NCI-H774 (cell line): ENCODE measurements around the gene SAT2.
"Not testable (repeated sequence)": the region's sequence is repeated elsewhere in the genome, so short reads cannot be mapped to it uniquely, and the experiment has no call there.

Source experiments
- DNase-seq: peaks from one replicate; lab custom pipeline; 2025; lab: John Stamatoyannopoulos, UW

SAT2 gene

DNA sequence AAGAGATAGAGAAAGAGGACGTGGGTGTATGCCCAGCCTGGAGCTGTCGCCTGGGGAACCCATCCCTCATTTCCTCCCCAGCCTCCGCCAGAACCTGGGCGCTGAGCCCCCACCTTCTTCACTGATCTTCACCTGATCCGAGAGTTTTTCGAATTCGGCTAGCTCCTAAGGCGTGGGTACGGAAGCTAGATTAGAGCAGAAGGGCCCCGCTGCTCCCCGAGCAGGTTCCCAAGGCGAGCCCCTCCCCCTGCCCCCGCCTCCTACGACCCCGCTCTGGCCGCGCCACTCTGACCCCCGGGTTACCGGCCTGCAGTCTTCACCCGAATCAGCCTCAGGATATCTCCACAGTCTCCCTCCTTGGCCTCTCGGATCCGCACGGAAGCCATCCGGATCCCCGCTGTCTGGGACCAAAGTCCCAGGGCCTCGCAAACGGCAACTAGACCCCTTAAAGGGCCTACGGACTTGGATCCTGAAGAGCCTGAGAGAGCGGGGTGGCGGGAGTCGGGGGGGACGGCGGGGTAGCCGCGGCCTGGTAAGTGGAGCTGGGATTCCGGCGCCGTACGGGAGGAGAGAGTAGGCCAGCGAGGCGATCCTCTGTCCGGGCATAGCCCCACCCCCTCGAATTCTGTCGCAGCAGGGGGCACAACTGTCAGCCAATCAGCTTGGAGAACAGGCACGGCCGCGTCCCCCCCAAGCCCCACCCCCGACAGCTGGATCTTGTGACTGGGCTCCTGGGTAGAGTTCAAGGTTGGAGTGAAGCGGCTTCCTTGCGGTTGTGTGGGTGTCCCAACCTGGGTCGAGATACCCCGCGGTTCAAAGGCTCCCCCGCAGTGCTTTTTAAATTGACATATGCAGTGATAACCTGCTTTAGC lies at the start of gene SAT2:
SAT2 (minus strand) TSS at position 572 of the 872 bp plus-strand sequence; CDS start at position 386, 186 bp downstream.
- peak; percentile 54 for DNase-seq

DNA sequence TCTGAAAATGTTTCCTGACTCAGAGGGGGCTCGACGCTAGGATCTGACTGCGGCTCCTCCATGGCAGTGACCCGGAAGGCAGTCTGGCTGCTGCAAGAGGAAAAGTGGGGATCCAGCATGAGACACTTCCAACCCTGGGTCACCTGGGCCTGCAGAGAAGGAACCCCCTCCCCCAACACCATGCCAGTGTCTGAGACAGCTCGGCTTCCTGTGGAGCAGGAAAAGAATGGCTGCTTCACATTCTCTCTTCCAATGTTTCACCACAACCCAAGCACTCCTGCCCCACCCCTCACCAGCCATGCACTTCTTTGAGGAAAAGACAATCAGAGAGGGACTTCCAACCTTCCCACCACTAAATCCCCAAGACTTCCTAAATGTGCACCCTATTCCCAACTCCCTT lies 48.9 kb upstream of the SAT2 start:
- no peak for DNase-seq

DNA sequence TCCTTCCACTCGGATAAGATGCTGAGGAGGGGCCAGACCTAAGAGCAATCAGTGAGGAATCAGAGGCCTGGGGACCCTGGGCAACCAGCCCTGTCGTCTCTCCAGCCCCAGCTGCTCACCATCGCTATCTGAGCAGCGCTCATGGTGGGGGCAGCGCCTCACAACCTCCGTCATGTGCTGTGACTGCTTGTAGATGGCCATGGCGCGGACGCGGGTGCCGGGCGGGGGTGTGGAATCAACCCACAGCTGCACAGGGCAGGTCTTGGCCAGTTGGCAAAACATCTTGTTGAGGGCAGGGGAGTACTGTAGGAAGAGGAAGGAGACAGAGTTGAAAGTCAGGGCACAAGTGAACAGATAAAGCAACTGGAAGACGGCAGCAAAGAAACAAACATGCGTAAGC lies 47.3 kb upstream of the SAT2 start:
- DNase-seq: no peak

DNA sequence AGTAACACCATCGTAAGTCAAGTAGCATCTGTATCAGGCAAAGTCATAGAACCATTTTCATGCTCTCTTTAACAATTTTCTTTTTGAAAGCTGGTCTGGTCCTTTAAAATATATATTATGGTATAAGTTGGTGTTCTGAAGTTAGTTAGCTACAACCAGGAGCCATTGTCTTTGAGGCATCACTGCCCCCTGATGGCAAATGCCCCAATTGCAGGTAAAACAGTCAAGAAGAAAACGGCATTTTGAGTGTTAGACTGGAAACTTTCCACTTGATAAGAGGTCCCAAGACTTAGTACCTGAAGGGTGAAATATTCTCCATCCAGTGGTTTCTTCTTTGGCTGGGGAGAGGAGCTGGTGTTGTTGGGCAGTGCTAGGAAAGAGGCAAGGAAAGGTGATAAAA lies 45.6 kb upstream of the SAT2 start:
- DNase-seq: no peak

DNA sequence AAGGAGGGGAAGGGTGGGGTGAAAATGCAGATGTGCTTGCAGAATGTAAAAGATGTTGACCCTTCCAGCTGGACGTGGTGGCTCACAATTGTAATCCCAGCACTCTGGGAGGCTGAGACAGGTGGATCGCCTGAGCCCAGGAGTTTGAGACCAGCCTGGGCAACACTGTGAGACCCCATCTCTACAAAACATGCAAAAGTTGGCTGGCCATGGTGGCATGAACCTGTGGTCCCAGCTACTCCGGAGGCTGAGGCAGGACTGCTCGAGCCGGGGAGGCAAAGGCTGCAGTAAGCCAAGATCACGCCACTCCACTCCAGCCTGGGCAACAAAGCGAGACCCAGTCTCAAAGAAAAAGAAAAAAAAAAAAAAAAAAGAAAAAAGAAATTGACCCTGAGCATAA lies 40.9 kb upstream of the SAT2 start:
- DNase-seq: no peak

DNA sequence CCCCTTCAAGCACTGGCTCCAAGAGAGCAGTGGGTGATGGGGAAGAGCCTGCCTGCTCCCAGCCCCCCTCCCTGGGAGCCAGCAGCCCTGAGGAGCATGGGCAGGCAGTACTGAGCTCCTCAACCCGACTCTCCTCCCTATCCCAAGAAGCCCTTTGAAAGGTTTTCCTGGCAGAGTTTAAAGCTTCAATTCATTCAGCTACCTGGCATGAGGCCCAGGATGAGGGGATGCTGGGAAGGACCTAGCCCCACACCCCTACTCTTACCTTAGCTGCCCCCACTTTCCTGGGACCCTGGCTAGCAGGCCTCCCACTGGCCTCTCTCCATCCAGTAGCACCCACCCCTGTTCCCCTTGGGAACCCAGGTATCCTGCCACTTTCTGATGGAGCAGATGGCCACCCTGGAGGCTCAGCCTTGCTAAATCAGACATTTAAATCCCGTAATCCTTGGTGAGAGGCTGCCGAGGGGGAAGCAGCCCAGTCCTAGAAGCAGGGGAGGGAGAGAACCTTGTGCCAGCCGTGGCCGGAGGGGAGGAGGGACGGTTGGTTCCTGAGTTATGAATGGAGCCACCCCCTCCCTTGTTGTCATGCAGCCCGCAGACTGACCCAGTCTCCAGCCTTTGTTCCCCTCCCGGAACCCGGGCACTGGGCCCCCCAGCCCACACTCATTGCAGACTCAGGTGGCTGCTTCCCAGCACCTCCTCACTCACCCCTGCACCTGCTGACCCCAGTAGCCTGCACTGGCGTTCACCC lies 40.2 kb upstream of the SAT2 start:
- DNase-seq: no peak

DNA sequence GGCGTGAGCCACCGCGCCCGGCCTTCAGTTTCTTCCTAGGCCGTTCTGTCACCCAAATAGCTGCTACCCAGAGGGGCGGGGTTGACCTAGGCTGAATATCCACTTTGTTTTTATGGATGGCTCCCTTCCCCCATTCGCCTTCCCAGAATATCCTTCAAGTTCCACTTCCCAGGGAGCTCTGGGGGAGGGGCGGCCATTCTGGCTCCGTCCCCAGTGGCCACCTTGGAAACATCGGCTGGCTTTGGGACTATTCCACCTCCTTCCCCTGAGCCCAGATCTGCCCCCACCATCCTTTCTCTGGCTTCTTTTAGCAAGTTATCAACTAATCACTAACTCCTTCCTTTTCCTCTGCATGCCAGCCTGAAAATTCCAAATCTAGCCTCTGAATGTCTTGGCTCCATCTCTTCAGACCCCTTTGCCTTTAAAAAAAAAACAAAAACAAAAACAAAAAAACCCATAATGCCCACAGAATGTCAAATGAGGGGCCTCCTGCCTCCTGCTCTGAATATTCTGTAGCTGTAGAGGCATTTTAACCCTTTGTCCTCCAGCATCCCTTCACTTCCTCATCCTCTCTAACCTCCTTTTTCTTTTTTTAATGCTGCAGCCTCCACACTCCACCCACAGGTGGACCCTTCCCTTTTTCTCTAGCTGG lies 29.5 kb upstream of the SAT2 start:
- no peak for DNase-seq

DNA sequence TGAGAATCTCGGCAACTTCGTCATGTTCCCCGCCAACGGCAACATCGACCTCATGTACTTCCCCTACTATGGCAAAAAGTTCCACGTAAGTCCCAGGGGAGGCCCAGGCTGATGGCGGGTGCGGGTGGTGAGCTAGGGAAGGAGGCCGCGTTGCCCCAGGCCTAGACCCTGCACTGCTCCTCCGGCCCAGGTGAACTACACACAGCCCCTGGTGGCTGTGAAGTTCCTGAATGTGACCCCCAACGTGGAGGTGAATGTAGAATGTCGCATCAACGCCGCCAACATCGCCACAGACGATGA lies 27.9 kb upstream of the SAT2 start:
- no peak for DNase-seq

DNA sequence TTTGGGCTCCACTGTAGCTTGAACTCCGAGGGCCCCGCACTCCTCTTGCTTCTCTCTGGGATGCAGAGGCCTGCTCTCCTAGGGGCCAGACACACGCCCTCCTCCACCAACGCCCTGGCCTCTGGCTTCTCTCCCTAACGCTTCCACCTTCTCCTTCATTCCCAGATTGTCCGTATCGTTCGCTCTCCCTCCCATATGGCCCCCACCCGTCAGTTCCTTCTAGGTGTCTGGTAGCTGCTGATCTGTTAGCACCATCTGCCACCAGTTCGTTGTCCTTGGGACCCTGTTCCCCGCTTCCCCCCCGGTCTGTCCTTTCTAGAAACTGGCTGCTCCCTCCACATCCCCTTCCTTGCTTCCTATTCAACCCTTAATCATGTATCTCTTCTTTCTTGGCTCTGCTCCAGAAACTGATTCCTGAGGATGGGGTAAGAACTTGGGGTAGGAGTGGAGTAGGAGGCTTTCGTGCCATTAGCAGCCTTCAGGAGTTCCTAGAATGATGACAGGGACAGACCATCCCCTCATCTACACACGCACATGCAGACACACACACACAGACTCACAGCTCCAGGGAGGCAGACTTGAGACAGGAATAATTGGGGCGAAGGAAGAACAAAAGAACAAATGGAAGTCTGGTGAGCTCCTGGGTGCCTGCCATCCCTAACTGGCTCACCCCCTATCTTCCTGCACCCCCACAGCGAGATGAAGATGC lies 27.4 kb upstream of the SAT2 start:
- no peak for DNase-seq

DNA sequence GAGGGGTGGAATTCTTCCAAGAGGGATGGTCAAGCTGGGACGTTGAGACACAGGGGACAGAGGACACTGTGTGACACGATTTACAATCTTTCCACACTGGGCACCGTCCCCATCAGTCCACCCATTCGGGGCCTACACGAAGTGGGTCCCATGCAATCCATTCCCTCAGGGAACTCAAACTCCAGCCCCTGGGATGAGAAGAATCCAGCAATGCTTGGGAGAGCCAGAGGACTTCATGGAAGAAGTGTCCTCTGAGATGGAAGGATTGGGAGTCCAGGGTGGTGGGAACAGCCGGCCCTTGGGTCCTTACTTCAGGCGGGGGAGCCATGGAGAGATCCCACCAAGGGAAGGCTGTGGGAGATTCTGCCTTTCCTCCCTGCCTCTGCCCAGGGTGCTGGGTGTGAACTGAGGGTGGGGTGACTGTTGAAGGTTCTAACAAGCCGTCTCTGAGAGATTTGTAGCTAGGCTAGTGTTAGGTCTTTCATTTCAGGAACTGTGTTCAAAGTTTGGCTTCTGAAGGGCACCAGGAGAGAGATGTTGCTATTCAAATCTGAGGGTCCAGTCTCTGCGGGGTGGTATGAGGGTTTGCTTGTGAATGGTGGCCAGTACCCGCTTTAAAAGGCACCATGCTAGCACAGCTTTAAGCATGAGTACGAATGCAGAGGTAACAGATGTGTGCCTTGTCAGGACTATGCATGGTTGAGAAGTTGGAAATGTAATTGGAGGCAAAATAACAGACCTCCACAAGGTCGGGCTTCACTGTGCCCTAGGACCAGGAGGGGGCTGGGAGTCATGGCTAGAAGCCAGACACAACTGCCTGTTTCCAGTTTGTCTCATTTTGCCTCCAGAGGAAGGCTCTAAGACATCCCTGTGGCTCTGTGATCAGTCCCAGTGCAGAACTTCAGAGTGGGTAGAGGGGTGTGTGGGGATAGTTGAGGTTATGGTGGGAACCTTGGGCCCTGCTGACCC lies 25.1 kb upstream of the SAT2 start:
- DNase-seq: no peak

DNA sequence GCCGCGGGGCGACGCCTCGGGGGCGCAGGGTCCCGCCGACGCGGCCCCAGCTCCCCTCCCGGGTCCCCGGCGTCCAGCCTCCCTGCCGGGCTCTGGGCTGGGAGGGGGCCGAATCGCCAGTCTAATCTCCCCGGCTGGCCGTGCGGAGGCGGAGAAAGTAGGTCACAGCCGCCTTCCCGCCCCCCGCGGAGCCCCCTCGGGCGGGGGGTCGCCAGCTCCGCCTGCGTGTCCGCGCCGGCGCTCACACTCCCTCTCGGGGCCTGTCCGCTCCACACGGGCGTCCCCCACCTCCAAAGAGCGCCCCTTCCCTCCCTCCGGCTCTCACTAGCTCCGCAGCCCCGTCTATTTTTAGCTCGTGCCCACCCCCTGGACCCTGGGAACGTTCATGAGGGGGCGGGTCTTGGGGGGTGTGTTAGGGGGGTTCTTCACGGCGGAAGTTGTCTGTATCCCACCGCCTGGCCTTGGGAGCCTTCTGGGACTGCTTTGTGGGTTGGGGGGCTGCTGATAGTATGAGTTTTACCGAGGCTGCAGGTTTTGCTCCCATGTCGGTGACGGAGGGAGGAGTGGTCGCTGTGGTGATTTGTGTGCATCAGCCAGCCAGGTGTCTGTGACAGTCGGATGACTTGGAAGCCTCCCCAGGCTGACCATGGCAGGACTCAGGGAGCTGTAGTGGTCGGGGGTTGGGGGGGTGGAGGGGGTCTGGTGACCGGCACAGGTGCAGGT lies 24.2 kb upstream of the SAT2 start:
- DNase-seq: no peak

DNA sequence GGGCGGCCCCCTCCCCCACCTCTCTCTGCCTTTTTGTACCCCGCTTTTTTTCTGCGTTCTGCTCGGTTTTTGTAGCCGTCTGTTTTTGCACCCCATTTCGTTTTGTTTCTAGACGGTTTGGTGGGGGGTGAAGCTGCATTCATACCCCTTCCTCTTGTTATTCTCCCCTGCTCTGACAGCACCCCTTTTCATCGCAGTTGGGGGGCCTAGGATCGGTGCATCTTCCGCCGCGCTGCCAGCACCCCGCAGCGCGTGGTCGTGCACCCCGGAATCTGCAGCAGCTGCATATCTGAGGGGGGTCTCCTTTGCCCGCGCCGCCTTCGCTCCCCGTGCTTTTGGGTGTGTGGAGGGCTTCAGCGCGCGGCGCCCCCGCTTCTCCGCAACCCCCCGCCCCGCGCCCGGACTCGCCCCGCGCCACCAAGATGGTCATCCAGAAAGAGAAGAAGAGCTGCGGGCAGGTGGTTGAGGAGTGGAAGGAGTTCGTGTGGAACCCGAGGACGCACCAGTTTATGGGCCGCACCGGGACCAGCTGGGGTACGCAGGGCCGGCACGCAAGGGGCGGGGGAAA lies 23.6 kb upstream of the SAT2 start:
- no peak for DNase-seq

DNA sequence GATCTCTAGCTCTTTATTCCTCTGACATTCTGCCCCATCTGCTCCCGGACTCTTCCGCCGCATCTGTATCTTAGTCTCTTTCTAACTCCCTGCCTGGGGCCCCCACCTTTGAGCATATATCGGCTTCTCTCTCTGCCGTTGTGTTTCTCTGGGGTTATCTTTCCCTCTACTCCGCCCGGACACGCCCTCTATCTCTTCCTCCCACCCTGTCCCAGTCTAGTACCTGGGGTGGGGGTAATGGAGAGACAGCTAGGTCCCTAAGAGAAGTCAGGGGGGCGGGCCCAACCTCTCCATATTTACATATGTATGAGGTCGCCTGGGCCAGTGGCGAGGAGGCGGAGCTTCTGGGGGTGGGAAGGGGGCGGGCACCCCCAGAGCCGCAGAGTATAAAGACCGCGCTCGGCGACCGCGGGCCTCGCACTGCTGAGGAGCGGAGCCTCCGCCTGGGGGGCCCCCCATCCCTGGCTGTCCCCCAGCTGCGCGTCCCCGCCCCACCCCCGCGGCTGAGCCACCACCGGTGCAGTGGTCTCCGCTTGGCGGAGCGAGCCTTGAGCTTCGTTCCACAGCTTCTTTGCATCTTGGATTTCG lies 23.0 kb upstream of the SAT2 start, which contains the start of gene ATP1B2:
ATP1B2 (plus strand) TSS at position 418 of the 588 bp plus-strand sequence. CDS start 593 bp downstream, outside the sequence.
- DNase-seq: peak; percentile 9

DNA sequence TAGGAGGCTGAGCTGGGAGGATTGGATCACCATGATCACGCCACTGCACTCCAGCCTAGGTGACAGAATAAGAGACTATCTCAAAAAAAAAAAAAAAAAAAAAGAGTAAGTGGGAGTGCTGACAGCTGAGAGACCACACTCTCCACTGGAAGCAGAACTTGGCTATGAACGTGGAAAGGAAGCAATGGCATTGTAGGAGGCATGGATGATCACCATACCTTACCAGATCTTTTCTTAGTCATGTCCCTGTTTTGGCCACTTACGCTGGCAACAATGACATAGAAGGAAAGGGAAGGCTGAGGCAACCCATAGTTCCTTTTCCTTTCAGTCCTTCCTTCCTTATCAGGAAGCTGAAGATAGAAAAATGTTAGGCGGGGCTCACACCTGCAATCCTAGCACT lies 19.4 kb upstream of the SAT2 start:
- no peak for DNase-seq

DNA sequence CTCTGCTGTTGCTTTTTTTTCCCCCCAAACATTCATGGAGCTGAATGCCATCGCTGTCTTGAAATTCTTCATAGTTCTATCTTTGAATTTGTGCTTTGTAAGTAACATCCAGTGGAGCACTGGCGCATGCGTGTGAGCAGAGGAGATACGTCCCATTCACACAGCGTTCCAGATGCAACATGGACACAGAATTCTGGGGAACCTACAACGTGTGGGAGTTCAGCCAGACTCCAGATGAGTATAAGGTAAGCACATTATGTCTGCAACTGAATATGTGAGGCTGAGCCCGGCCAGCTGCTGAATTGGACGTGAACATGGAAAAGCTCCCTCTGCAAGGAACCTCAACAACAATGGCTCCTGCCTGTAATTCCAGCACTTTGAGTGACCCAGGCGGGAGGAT lies 18.8 kb upstream of the SAT2 start:
- no peak for DNase-seq

DNA sequence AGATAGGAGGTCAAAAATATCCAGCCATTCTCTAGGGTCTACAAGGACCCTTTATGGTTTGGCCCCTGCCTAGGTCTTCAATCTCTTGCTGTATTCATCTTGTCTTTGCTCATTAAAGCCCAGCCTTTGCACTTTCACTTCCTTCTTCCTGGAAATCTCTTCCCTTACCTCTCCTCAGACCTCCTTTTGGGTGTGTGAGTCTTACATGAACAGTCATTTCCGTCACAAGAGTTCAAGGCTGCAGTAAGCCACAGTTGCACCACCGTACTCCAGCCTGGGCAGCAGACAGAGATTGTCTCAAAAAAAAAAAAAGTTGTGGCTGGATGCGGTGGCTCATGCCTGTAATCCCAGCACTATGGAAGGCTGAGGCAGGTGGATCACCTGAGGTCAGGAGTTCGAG lies 17.2 kb upstream of the SAT2 start:
- no peak for DNase-seq

DNA sequence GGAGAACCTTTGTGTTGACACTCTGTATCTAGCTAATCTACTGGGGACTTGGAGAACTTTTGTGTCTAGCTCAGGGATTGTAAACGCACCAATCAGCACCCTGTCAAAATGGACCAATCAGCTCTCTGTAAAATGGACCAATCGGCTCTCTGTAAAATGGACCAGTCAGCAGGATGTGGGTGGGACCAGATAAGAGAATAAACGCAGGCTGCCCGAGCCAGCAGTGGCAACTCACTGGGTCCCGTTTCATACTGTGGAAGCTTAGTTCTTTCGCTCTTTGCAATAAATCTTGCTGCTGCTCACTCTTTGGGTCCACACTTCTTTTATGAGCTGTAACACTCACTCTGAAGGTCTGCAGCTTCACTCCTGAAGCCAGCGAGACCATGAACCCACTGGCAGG lies 14.0 kb upstream of the SAT2 start:
- not testable (repeated sequence) for DNase-seq

DNA sequence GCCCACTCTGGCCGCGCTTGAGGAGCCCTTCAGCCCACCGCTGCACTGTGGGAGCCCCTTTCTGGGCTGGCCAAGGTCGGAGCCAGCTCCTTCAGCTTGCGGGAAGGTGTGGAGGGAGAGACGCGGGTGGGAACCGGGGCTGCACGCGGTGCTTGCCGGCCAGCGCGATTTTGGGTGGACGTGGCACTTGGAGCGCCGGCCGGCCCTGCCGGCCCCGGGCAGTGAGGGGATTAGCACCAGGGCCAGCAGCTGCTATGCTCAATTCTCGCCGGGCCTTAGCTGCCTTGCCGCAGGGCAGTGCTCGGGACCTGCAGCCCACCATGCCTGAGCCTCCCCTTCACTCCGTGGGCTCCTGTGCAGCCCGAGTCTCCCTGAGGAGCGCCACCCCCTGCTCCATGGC lies 13.2 kb upstream of the SAT2 start:
- DNase-seq: no peak

DNA sequence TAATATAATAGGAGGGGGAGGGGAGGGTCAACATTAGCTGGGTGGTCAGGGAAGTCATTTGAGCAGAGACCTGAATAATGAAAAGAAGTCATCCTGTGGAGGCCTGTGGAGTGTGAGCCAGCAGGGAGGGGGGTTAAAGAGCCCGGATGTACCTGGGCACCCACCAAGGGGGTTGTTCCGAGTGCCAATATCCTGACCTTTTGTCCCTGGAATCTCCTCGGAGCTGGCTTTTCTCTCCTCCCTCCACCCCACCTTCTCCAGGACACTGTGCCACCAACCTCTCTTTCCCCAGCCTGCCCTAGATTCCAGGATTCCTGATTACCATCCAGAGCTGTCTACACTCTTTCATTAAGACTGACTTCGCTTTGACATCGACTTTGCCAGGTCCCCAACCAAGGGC lies 8.5 kb upstream of the SAT2 start:
- DNase-seq: no peak

DNA sequence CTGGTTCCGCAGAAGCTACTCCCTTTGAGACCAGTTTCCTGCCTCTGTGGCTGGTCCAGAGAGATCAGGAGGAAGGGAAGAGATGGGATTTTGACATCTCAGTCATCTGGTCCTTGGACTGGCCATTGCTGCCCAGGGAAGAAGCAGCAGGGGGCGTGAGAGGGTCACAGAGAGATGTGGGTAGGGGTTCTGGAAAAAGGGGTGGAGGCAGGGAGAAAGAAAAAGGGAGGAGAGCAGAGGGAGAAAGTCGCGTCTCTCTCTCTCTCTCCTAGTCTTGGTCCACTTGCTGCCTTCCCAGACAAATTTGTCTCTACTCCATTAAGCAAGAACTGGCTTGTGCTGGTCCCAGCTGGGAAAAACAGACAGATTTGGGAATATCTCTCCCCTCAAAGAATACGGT lies 6.8 kb upstream of the SAT2 start:
- DNase-seq: no peak
